Lower leg skin (tissue), 4 donors: Measurements from ENCODE around the gene RAB5B. TPM values are rescaled to one million over a fixed set of nuclear protein-coding genes. Genes with fewer than 3 reads are reported as not detected.

Experiments used
- DNase-seq, 2 donors: peaks; one replicate each; pipeline ENCODE4 v3.0.0-alpha.2; 2019; ENCODE audit warnings: low spot score in 2 of 2
- H3K4me3 ChIP-seq: fragments of 200-600 bp; sonication (generic); 2 replicates; pipeline ENCODE4 v1.5.1; 2017; ENCODE audit warnings: mild to moderate bottlenecking, low read depth; ENCODE audit not compliant: poor library complexity, severe bottlenecking
- CTCF ChIP-seq, 3 donors: fragments of 450-650 bp; IDR thresholded peaks; one replicate each; pipeline ENCODE4 v1.5.1; 2016; ENCODE audit warnings: antibody characterized with exemption in 3 of 3, mild to moderate bottlenecking in 3 of 3, moderate library complexity in 2 of 3
- POLR2A ChIP-seq, 2 donors: fragments of 450-650 bp; IDR thresholded peaks; one replicate each; pipeline ENCODE4 v1.6.1; 2016 to 2017; ENCODE audit warnings: antibody characterized with exemption in 2 of 2, mild to moderate bottlenecking in 1 of 2, moderate library complexity in 1 of 2
- WGBS, 2 donors: methylation state at CpG; one replicate each; pipeline ENCODE4 v1.1.5; 2018; 5-methylcytosine and 5-hydroxymethylcytosine counted together
- intact Hi-C: fragments of 100-400 bp; cut with DNase I; formaldehyde crosslinking; loops from one replicate; pipeline ENCODE4 v1.15.0; 2023; ENCODE audit warnings: low total_unique reads
- total RNA-seq, 4 donors: library from RNA; depleted of rRNA; stranded (reverse); fragments of >200 nt; gene quantifications; one replicate each; pipeline ENCODE4 v1.1.0, GENCODE V29; 2016

RAB5B gene
- total RNA-seq, 4 donors from 2014 or later: 96.9 to 141 (median 129) TPM

GRCh38 chr12:55946553-55946952 lies 27.3 kb upstream of the RAB5B start:
- H3K4me3 ChIP-seq: no peak overlapping the region
- intact Hi-C loops: no loop called here
- no peak for DNase-seq
- 87 to 89% methylated on average over 6 of the region's 6 CpGs for WGBS, 2 donors
- no peak for TF ChIP-seq CTCF (IDR thresholded peaks at IDR 0.05)
- no peak for TF ChIP-seq POLR2A (IDR thresholded peaks at IDR 0.05)

- DNase-seq: no peak
- 69 to 74% methylated on average over 3 to 4 of the region's 4 CpGs for WGBS, 2 donors
- H3K4me3 ChIP-seq: no peak overlapping the region
- TF ChIP-seq CTCF (IDR thresholded peaks at IDR 0.05) (no peak), POLR2A (IDR thresholded peaks at IDR 0.05) (no peak)
- intact Hi-C loops: no loop called here
These were observed 18.5 kb upstream of the RAB5B start for GRCh38 chr12:55955344-55955743.

- DNase-seq: no peak
- TF ChIP-seq CTCF (IDR thresholded peaks at IDR 0.05) (no peak), POLR2A (IDR thresholded peaks at IDR 0.05) (no peak)
- H3K4me3 ChIP-seq: no peak overlapping the region
- WGBS, 2 donors: 58 to 62% methylated on average over 6 of the region's 6 CpGs
- intact Hi-C loops: no loop called here
These were observed 17.9 kb upstream of the RAB5B start for GRCh38 chr12:55955800-55956508.

- H3K4me3 ChIP-seq: no peak overlapping the region
- TF ChIP-seq CTCF (IDR thresholded peaks at IDR 0.05) (no peak), POLR2A (IDR thresholded peaks at IDR 0.05) (no peak)
- peak in 1 of 2 donors; percentile 55 for DNase-seq
- WGBS, 2 donors: 53 to 74% methylated on average over 5 of the region's 5 CpGs
- intact Hi-C loops: no loop called here
These were observed 16.6 kb upstream of the RAB5B start for GRCh38 chr12:55957106-55957859.

DNA sequence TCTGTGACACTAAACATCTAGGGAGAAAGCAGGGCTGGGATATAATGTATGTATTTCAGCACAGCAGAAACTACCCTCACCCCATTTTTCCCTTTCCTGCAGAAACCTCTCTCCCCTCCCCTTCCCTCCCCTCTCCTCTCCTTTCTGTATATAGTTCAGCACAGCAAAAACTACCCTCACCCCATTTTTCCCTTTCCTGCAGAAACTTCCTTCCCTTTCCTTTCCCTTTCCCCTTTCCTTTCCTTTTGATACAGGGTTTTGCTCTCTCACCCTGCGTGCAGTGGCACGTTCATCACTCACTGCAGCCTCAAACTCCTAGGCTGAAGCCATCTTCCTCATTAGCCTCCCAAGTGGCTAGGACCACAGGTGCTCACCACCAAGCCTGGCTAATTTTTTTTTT lies 10.1 kb upstream of the RAB5B start:
- intact Hi-C loops: no loop called here
- TF ChIP-seq CTCF (IDR thresholded peaks at IDR 0.05): no peak
- no peak for TF ChIP-seq POLR2A (IDR thresholded peaks at IDR 0.05)
- no peak overlapping the region for H3K4me3 ChIP-seq
- DNase-seq: no peak
- 86 to 90% methylated on average over 2 of the region's 2 CpGs for WGBS, 2 donors
